Tibial nerve (tissue), 4 donors: Measurements from ENCODE around the gene PRKCE. TPM values are rescaled to one million over a fixed set of nuclear protein-coding genes. Genes with fewer than 3 reads are reported as not detected.

Source experiments
- DNase-seq, 2 donors: peaks; one replicate each; pipeline ENCODE4 v3.0.0-alpha.2; 2019; ENCODE audit warnings: low spot score in 2 of 2
- H3K27ac ChIP-seq, 4 donors: fragments of 200-600 bp; sonication (generic) in 3 of 4; one replicate each; pipeline ENCODE4 v1.5.1; 2017 to 2019; ENCODE audit warnings: mild to moderate bottlenecking in 1 of 4
- H3K27me3 ChIP-seq, 2 donors: fragments of 200-600 bp; sonication (generic) in 1 of 2; one replicate each; pipeline versions ENCODE4 v1.5.1 to v1.6.0; 2017 to 2019
- H3K36me3 ChIP-seq, 3 donors: fragments of 200-600 bp; sonication (generic); one replicate each; pipeline ENCODE4 v1.5.1; 2018 to 2019
- H3K4me1 ChIP-seq, 4 donors: fragments of 200-600 bp; sonication (generic) in 3 of 4; one replicate each; pipeline ENCODE4 v1.5.1; 2017 to 2019
- H3K4me3 ChIP-seq, 4 donors: fragments of 200-600 bp; sonication (generic) in 3 of 4; one replicate each; pipeline ENCODE4 v1.5.1; 2017 to 2019; ENCODE audit warnings: mild to moderate bottlenecking in 1 of 4, moderate library complexity in 1 of 4
- H3K9me3 ChIP-seq, 4 donors: fragments of 200-600 bp; sonication (generic) in 3 of 4; one replicate each; pipeline ENCODE4 v1.5.1; 2017 to 2019
- EP300 ChIP-seq, 2 donors: sonication (generic); formaldehyde crosslinking; IDR thresholded peaks; one replicate each; pipeline ENCODE4 v1.6.1; 2017; ENCODE audit warnings: antibody characterized with exemption in 2 of 2, mild to moderate bottlenecking in 1 of 2
- POLR2A ChIP-seq, 2 donors: fragments of 450-650 bp; IDR thresholded peaks; one replicate each; pipeline ENCODE4 v1.6.1; 2017; ENCODE audit warnings: antibody characterized with exemption in 2 of 2, mild to moderate bottlenecking in 2 of 2, moderate library complexity in 2 of 2
- WGBS, 2 donors: methylation state at CpG; one replicate each; pipeline ENCODE4 v1.1.5; 2018; 5-methylcytosine and 5-hydroxymethylcytosine counted together
- total RNA-seq, 4 donors: library from RNA; depleted of rRNA; stranded (reverse); fragments of >200 nt; gene quantifications; one replicate each; pipeline ENCODE4 v1.1.0, GENCODE V29; 2016
- TF ChIP-seq, protein P1 (sequence below), 5 experiments: fragments of 200-600 bp in 3 of 5; fragments of 450-650 bp in 2 of 5; sonication (generic) in 3 of 5; IDR thresholded peaks; one replicate each; pipeline ENCODE4 v1.5.1; 2016 to 2019; ENCODE audit warnings: antibody characterized with exemption in 5 of 5, mild to moderate bottlenecking in 3 of 5, moderate library complexity in 2 of 5

Gene PRKCE
- total RNA-seq, 4 donors from 2014 or later: 14.4 to 22.4 (median 17.9) TPM

DNA sequence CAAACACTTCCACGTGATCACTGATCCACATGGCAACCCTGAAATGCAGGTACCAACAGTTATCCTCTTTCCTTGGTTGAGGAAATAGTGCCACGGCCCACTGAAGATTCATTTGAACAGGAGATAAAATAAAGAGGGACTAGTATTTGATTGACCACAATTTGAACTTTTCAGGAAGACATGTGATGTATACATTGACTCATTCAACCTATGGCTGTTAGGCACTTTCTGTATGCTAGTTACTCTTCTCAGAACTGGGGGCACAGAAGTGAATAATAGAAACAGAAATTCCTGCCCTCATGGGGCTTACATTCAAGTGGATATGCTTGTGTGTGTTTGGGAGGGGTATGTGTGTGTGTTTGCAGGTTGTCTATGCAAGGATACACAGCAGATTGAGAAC, 199.6 kb downstream of the PRKCE start:
- TF ChIP-seq, protein P1, sequence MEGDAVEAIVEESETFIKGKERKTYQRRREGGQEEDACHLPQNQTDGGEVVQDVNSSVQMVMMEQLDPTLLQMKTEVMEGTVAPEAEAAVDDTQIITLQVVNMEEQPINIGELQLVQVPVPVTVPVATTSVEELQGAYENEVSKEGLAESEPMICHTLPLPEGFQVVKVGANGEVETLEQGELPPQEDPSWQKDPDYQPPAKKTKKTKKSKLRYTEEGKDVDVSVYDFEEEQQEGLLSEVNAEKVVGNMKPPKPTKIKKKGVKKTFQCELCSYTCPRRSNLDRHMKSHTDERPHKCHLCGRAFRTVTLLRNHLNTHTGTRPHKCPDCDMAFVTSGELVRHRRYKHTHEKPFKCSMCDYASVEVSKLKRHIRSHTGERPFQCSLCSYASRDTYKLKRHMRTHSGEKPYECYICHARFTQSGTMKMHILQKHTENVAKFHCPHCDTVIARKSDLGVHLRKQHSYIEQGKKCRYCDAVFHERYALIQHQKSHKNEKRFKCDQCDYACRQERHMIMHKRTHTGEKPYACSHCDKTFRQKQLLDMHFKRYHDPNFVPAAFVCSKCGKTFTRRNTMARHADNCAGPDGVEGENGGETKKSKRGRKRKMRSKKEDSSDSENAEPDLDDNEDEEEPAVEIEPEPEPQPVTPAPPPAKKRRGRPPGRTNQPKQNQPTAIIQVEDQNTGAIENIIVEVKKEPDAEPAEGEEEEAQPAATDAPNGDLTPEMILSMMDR (IDR thresholded peaks at IDR 0.05): no peak
- TF ChIP-seq EP300 (IDR thresholded peaks at IDR 0.05) (no peak), POLR2A (IDR thresholded peaks at IDR 0.05) (no peak)
- Histone ChIP-seq H3K4me3 (no peak overlapping the region), H3K9me3 (no peaks in the 10 kb centered on the region), H3K4me1 (peaks cover 0 to 57% (median 11%) of the 10 kb centered on the region in 4 donors), H3K36me3 (peaks cover 0 to 10% (median 0%) of the 10 kb centered on the region in 3 donors), H3K27ac (no peak overlapping the region), H3K27me3 (no peaks in the 10 kb centered on the region)
- no peak for DNase-seq
- 92 to 96% methylated on average over 2 of the region's 2 CpGs for WGBS, 2 donors

DNA sequence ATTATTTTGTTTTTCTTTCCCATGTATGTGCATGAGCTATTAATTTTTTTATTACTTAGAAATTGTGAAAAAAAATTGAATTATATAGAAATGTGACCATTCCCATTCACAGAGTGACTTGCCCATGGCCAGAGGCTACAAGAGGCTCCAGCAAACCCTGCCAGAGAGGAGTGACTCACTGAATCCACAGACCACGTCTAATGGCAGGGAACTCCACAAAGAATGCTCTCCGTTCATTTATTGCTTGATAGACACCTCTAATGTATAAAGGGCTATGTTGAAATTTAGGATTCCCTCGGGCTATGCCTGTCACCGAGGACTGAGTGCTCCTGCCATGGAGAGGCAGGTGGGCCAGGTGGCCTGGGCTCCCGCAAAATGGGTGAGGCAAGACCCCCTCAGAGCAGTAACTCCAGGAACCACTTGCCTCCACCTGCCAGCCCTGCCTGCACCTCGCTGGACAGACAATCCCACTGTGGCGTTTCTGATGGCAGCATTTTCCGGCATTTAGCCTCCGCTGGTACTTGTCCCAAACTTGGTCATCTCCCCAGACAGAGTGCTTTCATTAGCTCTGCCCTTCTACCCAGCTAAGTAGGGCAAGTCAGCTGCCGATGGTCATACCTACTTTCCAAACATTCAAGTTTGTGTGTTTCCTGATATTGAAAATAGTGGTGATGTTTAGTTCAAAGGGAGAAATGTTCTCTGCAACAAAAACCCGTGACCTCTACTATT, 200.3 kb downstream of the PRKCE start:
- Histone ChIP-seq H3K36me3 (peaks cover 0 to 5% (median 0%) of the 10 kb centered on the region in 3 donors), H3K4me1 (peaks cover 0 to 58% (median 11%) of the 10 kb centered on the region in 4 donors), H3K27me3 (no peaks in the 10 kb centered on the region), H3K9me3 (no peaks in the 10 kb centered on the region), H3K4me3 (no peak overlapping the region), H3K27ac (peak overlapping the region in 1 of 4 donors; percentile 53)
- no peak for DNase-seq
- 74 to 86% methylated on average over 11 of the region's 11 CpGs for WGBS, 2 donors
- TF ChIP-seq POLR2A (IDR thresholded peaks at IDR 0.05): no peak
- no peak for TF ChIP-seq EP300 (IDR thresholded peaks at IDR 0.05)
- TF ChIP-seq, protein P1 (IDR thresholded peaks at IDR 0.05): no peak

DNA sequence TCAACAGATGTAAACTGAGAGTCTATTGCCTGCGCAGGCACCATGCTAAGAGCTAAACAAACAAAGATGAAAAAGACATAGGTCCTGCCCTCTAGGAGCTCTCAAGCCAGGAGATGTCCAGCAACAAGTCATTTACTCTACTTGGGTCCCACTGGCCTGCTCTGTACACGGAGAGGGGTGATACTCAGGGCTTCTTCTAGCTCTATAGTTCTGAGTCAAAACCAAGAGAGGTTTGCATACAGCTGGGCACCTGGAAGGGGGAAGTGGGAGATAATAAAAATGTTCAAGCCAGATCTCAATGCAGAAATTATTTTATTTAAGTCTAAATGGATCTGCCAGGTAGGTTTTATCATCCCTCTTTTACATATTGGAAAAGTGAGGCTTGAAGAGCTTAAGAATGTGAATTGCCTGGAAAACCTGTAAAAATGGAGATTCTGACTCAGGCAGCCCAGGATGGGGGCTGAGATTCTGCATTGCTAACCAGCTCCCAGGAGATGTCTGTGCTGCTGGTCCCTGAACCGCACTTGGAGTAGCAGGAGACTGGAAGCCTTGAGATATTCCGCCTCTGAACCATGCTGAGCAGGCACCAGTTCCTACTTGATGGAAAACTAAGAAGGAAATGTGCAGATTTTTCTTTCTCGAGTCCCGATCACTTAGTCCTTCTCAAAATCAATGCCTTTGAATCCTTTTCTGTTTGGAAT, 201.1 kb downstream of the PRKCE start:
- no peak for TF ChIP-seq POLR2A (IDR thresholded peaks at IDR 0.05)
- no peak for TF ChIP-seq EP300 (IDR thresholded peaks at IDR 0.05)
- TF ChIP-seq, protein P1 (IDR thresholded peaks at IDR 0.05): no peak

DNA sequence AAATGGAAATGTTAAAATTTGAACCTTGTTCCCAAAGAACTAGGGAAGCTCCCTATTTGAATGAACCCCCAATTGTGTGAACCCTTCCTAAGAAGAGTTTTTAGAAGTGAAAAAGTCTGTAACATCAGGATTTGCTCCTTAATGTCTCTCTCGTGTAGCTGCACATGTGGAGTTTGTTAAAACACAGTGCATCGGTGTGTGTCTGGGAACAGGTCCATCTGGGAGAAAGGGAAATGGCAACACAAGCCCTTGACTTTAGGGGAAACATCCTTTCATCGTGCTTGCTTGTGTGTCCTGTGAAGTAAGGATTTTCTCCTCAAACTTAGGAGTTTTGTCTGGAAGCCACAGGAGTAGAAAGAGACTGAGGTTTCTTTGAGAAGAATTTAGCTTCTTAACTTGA, 203.9 kb downstream of the PRKCE start:
- WGBS, 2 donors: 19 to 22% methylated on average over 3 of the region's 3 CpGs

More for the DNA sequence above, 201.1 kb downstream of the PRKCE start:
- 65 to 71% methylated on average over 6 of the region's 6 CpGs for WGBS, 2 donors
- no peaks in the 10 kb centered on the region for H3K36me3 ChIP-seq
- no peak overlapping the region for H3K4me3 ChIP-seq
- no peaks in the 10 kb centered on the region for H3K9me3 ChIP-seq
- H3K4me1 ChIP-seq: peaks cover 0 to 67% (median 11%) of the 10 kb centered on the region in 4 donors
- H3K27me3 ChIP-seq: no peaks in the 10 kb centered on the region
- DNase-seq: no peak
- peak overlapping the region in 2 of 4 donors; percentile 53 to 59 for H3K27ac ChIP-seq

More for the DNA sequence above, 203.9 kb downstream of the PRKCE start:
- Histone ChIP-seq H3K4me3 (no peak overlapping the region), H3K4me1 (peaks cover 0 to 78% (median 19%) of the 10 kb centered on the region in 4 donors), H3K36me3 (no peaks in the 10 kb centered on the region), H3K27ac (peak overlapping the region in 2 of 4 donors; percentile 14 to 19), H3K27me3 (no peaks in the 10 kb centered on the region), H3K9me3 (no peaks in the 10 kb centered on the region)
- TF ChIP-seq, protein P1 (IDR thresholded peaks at IDR 0.05): no peak
- TF ChIP-seq EP300 (IDR thresholded peaks at IDR 0.05) (no peak), POLR2A (IDR thresholded peaks at IDR 0.05) (no peak)
- DNase-seq: no peak
